HT-29 (cell line): Measurements from ENCODE around the gene CDPF1. TPM values are rescaled to one million over a fixed set of nuclear protein-coding genes. Genes with fewer than 3 reads are reported as not detected.
"Not testable (repeated sequence)": the region's sequence is repeated elsewhere in the genome, so short reads cannot be mapped to it uniquely, and the experiment has no call there.

Experiments used
- DNase-seq: peaks from one replicate; pipeline ENCODE4 v3.0.0-alpha.2; 2015; ENCODE audit warnings: low spot score
- total RNA-seq: library from RNA; depleted of rRNA; stranded (reverse); fragments of >200 nt; shearing (Covaris generic); gene quantifications from 2 replicates; pipeline ENCODE4 v1.2.3, GENCODE V29; 2014

Gene CDPF1
- total RNA-seq, 1 experiment from 2014 or later = 9.5 TPM

DNA sequence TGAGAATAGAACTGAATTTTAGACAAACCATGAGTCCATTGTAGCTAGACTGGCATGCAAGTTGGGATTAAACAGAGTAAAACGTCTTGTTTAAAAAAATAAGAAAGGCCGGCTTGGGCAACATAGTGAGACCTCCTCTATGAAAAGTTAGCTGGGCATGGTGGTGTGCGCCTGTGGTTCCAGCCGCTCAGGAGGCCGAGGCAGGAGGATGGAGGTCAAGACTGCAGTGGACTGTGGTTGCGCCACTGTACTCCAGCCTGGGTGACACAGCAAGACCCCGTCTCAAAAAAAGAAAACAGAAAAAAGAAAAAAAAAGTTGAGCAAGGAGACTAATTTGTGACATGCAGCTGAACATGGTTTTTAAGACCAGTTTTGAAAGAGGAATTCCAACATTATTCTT is 23.5 kb downstream of the CDPF1 start:
- DNase-seq = no peak

GRCh38 chr22:46225631-46226030 is 24.5 kb downstream of the CDPF1 start:
- DNase-seq = no peak

- no peak for DNase-seq
These were observed 25.2 kb downstream of the CDPF1 start for GRCh38 chr22:46224898-46225290.

GRCh38 chr22:46224044-46224897 is 25.8 kb downstream of the CDPF1 start:
- no peak for DNase-seq

GRCh38 chr22:46220921-46221320 is 29.2 kb downstream of the CDPF1 start:
- no peak for DNase-seq

- no peak for DNase-seq
These were observed 30.5 kb downstream of the CDPF1 start for GRCh38 chr22:46219636-46220035.

DNA sequence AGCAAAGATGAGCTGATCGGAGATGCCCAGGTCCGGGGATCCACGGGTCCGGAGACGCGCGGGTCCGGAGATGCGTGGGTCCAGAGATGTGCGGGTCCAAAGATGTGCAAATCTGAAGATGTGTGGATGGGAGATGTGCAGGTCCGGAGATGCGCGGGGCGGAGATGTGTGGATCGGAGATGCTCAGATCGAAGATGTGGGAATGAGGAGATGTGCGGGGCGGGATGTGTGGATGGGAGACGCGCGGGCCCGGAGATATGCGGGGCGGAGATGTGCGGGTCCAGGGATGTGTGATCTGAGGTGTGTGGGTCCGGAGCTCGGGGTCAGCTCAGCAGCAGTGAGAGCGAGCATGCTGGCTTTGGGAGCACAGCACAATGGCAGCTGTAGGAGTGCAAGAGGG is 35.5 kb downstream of the CDPF1 start:
- no peak for DNase-seq

DNA sequence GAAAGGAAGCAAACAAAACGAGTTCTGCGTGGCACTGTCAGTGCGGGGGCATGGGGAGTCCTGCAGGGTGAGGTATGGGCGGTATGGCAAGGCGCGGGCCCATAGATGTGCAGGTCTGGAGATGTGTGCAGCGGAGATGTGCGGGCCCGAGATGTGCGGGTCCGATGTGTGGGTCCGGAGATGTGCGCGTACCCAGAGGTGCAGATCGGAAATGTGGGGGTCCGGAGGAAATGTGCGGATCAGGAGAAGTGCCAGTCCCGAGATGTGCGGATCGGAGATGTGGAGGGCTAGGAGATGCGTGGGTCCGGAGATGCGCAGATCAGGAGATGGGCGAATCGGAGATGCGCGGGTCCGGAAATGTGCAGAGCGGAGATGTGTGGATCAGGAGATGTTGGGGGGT is 35.9 kb downstream of the CDPF1 start:
- no peak for DNase-seq

DNA sequence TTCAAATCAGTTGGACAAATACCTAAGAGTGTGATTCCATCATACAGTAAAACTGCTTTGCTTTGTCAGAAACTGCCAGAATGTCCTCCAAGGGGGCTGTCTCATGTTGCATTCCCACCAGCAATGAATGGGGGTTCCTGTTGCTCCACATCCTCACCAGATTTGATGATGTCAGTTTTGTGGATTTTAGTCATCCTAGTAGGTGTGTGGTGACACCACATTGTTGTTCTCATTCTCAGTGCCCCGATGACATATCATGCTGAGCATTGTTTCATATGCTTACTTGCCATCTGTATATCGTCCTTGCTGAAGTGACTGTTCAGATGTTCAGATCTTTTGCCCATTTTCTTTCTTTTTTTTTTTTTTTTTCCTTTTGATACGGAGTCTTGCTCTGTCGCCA is 37.0 kb downstream of the CDPF1 start:
- no peak for DNase-seq

DNA sequence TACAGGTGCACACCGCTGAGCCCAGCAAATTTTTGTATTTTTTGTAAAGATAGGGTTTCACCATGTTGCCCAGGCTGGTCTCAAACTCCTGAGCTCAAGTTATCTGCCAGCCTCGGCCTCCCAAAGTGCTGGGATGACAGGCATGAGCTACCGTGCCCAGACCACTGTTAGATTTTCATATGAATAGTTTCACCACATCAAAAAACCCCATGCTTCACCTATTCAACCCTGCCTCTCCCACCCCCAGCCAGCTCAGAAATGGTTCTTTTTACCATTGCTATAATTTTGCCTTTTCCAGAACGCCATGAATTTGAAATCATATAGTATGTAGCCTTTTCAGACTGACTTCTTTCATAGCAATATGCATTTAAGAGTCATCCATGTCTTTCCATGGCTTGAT is 37.9 kb downstream of the CDPF1 start:
- no peak for DNase-seq

DNA sequence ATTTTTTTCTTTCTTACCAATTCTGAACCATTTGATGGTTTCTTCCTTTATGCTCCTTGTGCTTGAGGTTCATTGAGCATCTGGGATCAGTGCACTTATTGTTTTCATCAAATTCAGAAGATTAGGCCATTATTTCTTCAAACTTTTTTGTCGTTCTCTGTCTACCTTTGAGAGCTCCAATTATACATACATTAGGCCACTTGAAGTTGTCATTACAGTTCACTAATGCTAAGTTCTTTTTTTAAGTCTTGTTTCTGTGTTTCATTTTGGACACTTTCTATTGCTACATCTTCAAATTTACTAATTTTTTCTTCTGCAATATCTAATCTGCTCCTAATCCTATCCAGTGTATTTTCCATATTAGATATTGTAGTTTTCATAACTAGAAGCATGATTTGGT is 40.8 kb downstream of the CDPF1 start:
- DNase-seq = no peak

DNA sequence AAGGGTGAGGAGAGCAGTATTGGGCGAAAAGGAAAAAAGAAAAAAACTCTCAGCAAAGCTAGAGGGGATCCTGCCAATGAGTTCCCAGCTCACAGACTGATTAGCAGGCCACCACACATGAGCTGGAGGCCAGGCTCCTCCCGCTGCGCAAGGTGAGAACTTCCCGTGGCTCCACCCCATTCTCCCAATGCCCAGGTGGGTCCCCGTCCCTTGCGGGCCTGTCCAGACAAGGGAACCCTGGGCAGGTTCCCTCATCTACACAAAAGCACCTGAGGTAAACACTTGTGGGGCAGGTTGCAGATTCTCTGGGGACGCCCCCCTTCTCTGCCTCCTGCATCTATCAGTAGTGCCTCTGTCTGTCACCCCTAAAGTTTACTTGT is 46.5 kb downstream of the CDPF1 start:
- DNase-seq = no peak

DNA sequence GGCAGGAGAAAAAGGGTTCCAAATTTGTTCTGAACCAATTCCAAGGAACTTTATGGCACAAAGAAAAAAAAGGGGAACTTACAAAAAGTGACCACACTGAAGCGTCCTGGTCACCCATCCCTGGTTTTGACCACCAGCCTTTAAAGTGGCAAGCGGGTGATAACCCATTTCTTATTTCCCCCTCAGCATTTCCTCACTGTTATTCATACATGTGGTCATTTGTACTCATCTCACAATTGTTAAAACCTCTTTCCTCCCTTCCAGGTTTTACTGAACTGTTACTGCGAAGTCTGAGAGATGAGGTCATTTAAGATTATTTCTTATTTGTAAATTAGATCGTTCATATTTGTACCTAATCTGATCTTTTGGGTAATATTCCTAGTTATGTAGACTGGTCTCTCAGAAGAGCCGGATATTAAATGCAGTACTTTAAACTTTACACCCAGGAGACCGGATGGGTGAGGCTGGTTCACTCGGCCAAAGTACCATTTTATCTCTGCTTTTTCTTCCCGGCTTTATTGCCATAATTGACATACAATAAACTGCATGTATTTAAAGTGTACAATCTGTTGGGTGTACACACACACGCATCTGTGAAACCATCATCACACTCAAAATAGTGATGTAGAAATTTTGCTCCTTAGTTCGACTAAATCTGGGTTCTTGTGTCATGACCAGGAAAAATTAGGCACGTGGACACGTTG is 47.0 kb downstream of the CDPF1 start:
- DNase-seq = peak; percentile 34

DNA sequence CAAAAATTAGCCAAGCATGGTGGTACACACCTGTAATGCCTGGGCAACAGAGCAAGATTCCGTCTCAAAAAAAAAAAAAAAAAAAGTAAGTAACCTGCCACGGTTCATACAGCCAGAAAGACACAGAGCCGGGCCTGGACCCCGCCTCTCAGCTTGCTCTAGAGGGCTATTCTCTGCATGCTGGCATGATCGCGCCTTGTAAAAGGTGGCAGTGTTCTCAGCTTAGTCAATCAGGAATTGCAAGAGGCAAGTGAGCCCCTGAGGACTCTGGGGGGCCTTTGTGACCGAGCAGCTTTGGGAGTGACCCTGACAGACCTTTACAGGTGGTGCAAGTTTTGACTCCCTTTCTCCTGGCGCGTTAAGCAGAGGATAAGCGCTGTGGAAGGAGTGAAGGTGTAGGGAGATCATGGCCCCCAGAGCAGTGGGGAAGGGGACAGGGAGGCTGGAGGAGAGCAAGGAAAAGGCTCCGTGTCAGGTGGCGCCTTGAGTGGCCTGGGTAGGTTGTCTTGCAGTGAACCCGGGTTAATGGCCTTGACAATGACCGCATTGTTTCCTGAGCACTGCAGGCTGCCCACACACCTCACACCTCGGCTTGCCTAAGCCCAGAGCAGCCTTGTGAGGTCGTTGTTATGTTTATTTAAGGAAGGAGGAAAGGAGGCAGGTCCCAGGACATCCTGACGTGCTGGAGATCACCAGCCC is 48.9 kb downstream of the CDPF1 start:
- peak; percentile 80 for DNase-seq

- not testable (repeated sequence) for DNase-seq
These were observed 51.3 kb downstream of the CDPF1 start for GRCh38 chr22:46198806-46199205.

DNA sequence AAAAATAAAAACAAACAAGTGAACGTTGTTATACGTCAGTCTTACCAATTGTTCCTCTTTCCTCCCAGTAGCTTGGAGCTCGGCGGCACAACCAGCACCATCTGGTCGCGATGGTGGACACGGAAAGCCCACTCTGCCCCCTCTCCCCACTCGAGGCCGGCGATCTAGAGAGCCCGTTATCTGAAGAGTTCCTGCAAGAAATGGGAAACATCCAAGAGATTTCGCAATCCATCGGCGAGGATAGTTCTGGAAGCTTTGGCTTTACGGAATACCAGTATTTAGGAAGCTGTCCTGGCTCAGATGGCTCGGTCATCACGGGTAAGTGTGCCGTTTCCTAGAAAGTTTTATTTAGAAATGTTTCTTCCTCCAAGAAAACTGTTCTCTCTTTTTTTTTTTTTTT is 51.8 kb downstream of the CDPF1 start:
- DNase-seq = no peak

DNA sequence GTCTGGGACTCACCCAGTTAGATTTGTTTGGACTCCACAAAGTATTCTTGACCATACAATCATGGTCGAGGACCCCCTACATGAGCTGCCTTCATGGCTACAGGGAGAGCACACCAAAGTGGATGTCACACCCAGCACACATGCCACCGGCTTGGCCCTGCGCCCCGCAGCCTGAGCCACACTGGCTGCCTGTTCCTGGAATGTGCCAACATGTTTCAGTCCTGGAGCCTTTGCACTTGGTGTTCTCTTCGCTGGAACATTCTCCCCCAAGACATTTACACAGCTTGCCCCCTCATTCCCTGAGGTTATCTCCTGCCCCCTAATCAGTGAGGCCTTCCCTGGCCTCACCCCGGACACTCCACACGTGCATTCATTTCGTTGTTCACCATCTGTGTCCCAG is 53.8 kb downstream of the CDPF1 start:
- DNase-seq = no peak

GRCh38 chr22:46195487-46196165 is 54.5 kb downstream of the CDPF1 start:
- DNase-seq = peak; percentile 83
